DMS53 treated with DMSO at 0.1 percent for 48 hours (cell line): ENCODE data around the gene KLRC2.
"Not testable (repeated sequence)": the region's sequence is repeated elsewhere in the genome, so short reads cannot be mapped to it uniquely, and the experiment has no call there.

Source experiments
- DNase-seq: peaks from one replicate; lab custom pipeline; 2025; ENCODE audit not compliant: unreplicated experiment; lab: John Stamatoyannopoulos, UW

KLRC2 gene

DNA sequence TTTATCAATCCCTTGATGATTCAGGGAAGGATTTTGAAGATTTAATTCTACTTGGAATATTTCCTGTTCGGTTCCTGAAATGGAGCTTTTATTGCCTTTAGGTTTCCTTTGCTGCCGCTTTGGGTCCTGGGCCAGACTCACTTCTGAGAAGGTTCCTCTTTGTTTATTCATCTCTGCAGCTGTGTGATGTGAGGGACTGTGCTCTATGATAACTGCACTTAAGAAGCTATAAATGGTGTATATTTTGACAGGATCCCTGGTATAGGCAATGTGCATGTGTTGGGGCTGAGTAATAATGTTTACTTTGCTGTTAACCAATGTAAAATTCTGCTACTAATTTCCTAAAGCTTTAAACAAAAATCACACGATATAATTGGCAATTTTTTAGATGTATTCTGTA, at the start of gene KLRC2:
Gene KLRC2, minus strand, starts transcription at position 195 of the 400 bp plus-strand sequence. Its CDS starts 24 bp downstream, at position 171.
- DNase-seq, result peak; percentile 88

- DNase-seq, result not testable (repeated sequence)
Observed at GRCh38 chr12:10481901-10482300, 46.1 kb upstream of the KLRC2 start.

DNA sequence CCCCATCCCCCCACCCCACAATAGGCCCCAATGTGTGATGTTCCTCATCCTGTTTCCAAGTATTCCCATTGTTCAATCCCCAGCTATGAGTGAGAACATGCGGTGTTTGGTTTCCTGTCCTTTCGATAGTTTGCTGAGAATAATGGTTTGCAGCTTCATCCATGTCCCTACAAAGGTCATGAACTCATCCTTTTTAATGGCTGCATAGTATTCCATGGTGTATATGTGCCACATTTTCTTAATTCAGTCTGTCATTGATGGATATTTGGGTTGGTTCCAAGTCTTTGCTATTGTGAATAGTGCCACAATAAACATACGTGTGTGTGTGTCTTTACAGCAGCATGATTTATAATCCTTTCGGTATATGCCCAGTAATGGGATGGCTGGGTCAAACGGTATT, 37.0 kb upstream of the KLRC2 start:
- DNase-seq, result not testable (repeated sequence)

- no peak for DNase-seq
Observed at GRCh38 chr12:10469701-10470100, 33.9 kb upstream of the KLRC2 start.

DNA sequence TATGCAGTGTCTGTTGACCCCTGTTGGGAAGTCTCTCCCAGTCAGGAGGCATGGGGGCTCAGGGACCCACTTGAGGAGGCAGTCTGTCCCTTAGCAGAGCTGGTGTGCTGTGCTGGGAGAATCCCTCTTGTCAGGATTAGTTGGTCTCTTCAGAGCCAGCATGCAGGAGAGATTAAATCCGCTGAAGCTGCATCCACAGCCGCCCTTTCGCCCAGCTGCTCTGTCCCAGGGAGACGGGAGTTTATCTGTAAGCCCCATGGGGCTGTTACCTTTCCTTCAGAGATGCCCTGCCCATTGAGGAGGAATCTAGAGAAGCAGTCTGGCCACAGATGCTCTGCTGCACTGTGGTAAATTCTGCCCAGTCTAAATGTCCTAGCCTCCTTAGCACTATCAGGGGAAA, 30.5 kb upstream of the KLRC2 start:
- no peak for DNase-seq

- no peak for DNase-seq
Observed at GRCh38 chr12:10457760-10458159, 21.9 kb upstream of the KLRC2 start.

DNA sequence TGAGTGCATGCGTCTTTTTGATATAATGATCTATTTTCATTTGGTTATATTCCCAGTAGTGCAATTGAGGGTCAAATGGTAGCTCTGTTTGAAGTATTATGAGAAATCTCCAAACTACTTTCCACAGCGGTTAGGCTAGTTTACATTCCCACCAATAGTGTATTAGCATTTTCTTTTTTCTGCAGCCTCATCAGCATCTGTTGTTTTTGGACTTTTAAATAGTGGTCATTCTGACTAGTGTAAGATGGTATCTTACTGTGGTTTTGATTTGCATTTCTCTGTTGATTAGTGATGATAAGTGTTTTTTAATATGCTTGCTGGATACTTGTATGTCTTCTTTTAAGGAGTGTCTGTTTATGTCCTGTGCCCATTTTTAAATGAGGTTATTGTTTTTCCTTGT, 21.0 kb upstream of the KLRC2 start:
- DNase-seq, result no peak

DNA sequence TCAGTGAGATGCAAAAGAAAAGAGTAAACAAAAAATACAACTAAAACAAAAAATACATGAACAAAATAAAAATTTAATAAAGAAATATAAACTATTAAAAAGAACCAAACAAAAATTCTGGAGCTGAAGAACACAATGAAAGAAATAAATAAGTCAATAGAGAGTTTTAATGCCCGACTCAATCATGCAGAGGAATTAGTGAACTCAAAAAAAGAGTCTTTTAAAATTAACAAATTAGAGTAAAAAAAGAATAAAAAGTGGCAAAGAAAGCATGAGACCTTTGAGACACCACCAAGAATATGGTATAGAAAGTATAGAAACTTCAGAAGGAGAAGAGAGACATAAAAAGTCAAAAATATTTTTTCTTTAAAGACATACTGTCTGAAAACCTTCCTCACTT, 20.0 kb upstream of the KLRC2 start:
- no peak for DNase-seq

- DNase-seq, result peak; percentile 16
Observed at GRCh38 chr12:10454531-10454930, 18.7 kb upstream of the KLRC2 start.

DNA sequence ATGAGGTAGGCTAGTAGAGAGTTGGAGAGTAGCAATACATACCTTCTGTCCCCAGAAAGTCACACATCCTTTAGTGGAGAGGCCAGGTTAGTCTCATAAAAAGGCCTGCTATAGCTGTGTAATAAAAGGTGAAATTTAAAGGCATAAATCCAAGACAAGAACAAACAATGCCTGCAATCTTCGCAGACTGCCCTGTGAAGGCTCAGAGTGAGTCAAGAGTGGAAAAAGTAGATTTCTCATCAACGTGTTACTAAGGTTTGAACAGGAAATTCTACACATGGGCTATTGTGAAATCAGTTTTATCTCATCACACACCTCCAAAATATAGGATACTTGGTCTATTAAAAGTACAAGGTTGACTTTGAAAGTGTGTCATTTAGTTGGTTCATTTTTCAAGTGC, 17.3 kb upstream of the KLRC2 start, which contains the start of gene KLRC1:
Gene KLRC1, minus strand, starts transcription at position 222 of the 400 bp plus-strand sequence. CDS start 2,221 bp downstream, outside the sequence.
- DNase-seq, result no peak

- DNase-seq, result no peak
Observed at GRCh38 chr12:10448236-10448635, 12.4 kb upstream of the KLRC2 start.

DNA sequence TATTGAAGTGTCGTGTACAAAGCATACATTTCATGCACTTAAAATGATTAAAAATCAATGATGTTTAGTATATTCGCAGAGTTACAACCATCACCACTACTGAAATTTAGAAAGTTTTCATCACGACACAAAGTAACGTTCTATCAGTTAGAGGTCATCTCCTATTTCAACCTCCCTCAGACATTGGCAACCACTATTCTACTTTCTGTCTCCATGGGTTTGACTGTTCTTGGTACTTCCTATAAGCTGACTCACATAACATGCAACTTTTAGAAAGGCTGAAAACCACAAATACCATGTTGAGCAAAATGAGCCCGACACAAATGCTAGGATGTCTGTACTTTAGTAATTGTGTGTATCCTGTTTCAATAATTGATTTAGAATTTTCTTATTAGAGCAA, 10.2 kb upstream of the KLRC2 start:
- not testable (repeated sequence) for DNase-seq

DNA sequence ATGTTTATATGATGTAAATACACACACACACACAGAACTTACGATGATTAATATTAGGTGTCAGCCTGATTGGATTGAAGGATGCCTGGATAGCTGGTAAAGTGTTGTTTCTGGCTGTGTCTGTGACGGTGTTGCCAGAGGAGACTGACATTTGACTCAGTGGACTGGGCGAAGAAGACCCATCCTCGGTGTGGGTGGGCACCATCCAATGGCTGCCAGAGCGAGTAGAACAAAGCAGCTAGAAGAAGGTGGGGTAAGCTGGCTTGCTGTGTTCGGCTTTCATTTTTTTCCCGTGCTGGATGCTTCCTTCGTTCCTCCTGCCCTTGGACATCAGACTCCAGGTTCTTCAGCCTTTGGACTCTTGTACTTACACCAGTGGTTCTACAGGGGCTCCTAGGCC, 5.3 kb upstream of the KLRC2 start:
- not testable (repeated sequence) for DNase-seq

GRCh38 chr12:10439608-10440274, 3.9 kb upstream of the KLRC2 start:
- DNase-seq, result peak; percentile 97

DNA sequence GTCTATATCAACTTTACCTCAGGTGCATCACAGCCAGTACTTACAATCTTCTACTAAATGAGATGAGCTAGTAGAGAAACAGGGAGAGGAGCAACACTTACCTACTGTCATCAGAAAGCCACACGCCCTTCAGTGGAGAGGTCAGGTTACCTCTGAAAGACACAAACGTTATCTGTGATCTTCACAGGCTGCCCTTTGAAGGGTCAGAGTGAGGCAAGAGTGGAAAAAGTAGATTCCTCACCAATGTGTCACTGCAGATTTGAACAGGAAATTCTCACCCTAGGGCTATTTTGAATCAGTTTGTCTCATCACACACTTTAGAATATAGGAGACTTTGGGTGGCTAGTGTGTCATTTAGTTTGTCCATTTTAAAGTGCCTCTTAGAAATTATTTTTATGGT, 1.8 kb upstream of the KLRC2 start:
- not testable (repeated sequence) for DNase-seq

DNA sequence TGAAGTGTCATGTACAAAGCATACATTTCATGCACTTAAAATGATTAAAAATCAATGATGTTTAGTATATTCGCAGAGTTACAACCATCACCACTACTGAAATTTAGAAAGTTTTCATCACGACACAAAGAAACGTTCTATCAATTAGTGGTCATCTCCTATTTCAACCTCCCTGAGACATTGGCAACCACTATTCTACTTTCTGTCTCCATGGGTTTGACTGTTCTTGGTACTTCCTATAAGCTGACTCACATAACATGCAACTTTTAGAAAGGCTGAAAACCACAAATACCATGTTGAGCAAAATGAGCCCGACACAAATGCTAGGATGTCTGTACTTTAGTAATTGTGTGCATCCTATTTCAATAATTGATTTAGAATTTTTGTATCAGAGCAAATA, 5.2 kb downstream of the KLRC2 start:
- not testable (repeated sequence) for DNase-seq

GRCh38 chr12:10425938-10426337, 9.9 kb downstream of the KLRC2 start:
- not testable (repeated sequence) for DNase-seq

DNA sequence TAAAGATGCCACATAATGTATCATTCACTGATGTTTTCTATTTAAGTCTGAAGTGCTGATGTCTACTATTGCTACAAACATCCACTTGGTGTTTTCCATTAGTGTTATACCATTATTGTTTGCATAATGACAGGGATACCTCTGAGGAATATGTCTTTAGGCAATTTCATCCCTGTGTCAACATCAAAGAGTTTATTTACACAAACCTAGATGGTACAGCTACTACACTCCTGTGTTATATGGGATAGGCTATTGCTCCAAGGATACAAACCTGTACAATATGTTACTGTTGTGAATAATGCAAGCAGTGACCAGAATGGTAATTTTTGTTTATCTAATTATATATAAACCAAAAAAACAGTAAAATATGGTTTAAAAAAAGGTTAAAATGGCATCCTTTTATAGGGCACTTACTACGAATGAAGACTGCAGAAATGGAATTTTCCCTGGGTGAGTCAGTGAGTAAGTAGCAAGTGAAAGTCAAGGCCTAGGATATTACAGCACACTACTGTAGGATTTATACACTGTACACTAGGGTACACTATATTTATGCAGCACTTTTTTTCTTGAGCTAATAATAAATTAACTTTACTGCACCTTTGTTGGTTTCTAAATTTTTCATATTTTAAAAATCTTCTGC, 11.4 kb downstream of the KLRC2 start:
- DNase-seq, result peak; percentile 70

- DNase-seq, result not testable (repeated sequence)
Observed at GRCh38 chr12:10422159-10422558, 13.7 kb downstream of the KLRC2 start.

GRCh38 chr12:10420334-10420733, 15.5 kb downstream of the KLRC2 start, which contains the start of gene KLRC3:
TSS of gene KLRC3 (minus strand) at chr12:10420595. CDS start at chr12:10420550, 45 bp downstream.
- DNase-seq, result peak; percentile 76

DNA sequence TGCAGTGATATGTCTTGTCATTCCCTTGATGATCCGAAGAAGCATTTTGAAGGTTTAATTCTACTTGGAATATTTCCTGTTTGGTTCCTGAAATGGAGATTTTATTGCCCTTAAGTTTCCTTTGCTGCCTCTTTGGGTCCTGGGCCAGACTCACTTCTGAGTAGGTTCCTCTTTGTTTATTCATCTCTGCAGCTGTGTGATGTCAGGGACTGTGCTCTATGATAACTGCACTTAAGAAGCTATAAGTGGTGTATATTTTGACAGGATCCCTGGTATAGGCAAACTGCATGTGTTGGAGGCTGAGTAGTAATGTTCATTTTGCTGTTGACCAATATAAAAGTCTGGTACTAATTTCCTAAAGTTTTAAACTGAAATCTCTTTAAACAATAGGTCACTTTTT, 26.4 kb downstream of the KLRC2 start, which contains the start of gene KLRC4:
Gene KLRC4, minus strand, starts transcription at position 366 of the 400 bp plus-strand sequence. Its CDS starts 182 bp downstream, at position 184.
- peak; percentile 99 for DNase-seq

GRCh38 chr12:10408842-10409241, 27.0 kb downstream of the KLRC2 start:
- DNase-seq, result peak; percentile 73
